GM23338 (cell line): ENCODE measurements around the gene ARMC5. TPM values are rescaled to one million over a fixed set of nuclear protein-coding genes. Genes with fewer than 3 reads are reported as not detected.

Experiments
- ATAC-seq: fragments of 200-7000 bp; cut with Tn5 transposase; 3 replicates; pipeline ENCODE4 v1.9.1; 2020
- DNase-seq: peaks from one replicate; pipeline ENCODE4 v3.0.0-alpha.2; 2015; ENCODE audit warnings: low spot score
- H2AFZ ChIP-seq: fragments of 200-600 bp; sonication (generic); 2 replicates; pipeline ENCODE4 v1.8.0; 2016; ENCODE audit warnings: antibody characterized with exemption, mild to moderate bottlenecking, moderate library complexity
- H3F3A ChIP-seq: fragments of 200-600 bp; sonication (generic); replicated peaks from 2 replicates; pipeline ENCODE4 v1.8.0; 2017; ENCODE audit warnings: antibody characterized with exemption, mixed run types, low read depth
- H3K27ac ChIP-seq: fragments of 200-600 bp; sonication (generic); 2 replicates; pipeline ENCODE4 v1.6.1; 2016; ENCODE audit warnings: low read depth
- H3K27me3 ChIP-seq: fragments of 200-600 bp; sonication (generic); 2 replicates; pipeline ENCODE4 v1.8.0; 2016; ENCODE audit warnings: mild to moderate bottlenecking, mixed run types, moderate library complexity; ENCODE audit not compliant: insufficient read depth
- H3K36me3 ChIP-seq: fragments of 200-600 bp; sonication (generic); 2 replicates; pipeline ENCODE4 v1.8.0; 2016; ENCODE audit warnings: mild to moderate bottlenecking; ENCODE audit not compliant: insufficient read depth
- H3K4me1 ChIP-seq: fragments of 200-600 bp; sonication (generic); 2 replicates; pipeline ENCODE4 v1.8.0; 2016; ENCODE audit warnings: mild to moderate bottlenecking, moderate library complexity; ENCODE audit not compliant: insufficient read depth
- H3K4me2 ChIP-seq: fragments of 200-600 bp; sonication (generic); 2 replicates; pipeline ENCODE4 v1.7.1; 2017; ENCODE audit warnings: mixed run types
- H3K4me3 ChIP-seq: fragments of 200-600 bp; sonication (generic); 2 replicates; pipeline ENCODE4 v1.6.1; 2016; ENCODE audit warnings: mixed run types
- H3K79me2 ChIP-seq: fragments of 200-600 bp; sonication (generic); replicated peaks from 2 replicates; pipeline ENCODE4 v1.8.0; 2017; ENCODE audit warnings: mild to moderate bottlenecking; ENCODE audit not compliant: insufficient read depth
- H3K9me2 ChIP-seq: fragments of 200-600 bp; sonication (generic); 2 replicates; pipeline ENCODE4 v1.8.0; 2017; ENCODE audit not compliant: insufficient read depth
- H4K20me1 ChIP-seq: fragments of 200-600 bp; sonication (generic); replicated peaks from 2 replicates; pipeline ENCODE4 v1.8.0; 2017; ENCODE audit warnings: mild to moderate bottlenecking; ENCODE audit not compliant: insufficient read depth
- H3K27ac Mint-ChIP-seq: 2 replicates; pipeline ENCODE4 v1.8.0; 2020; ENCODE audit warnings: inconsistent platforms, mild to moderate bottlenecking, moderate library complexity, mixed read lengths
- H3K27me3 Mint-ChIP-seq: 3 replicates; pipeline ENCODE4 v1.8.0; 2022; ENCODE audit warnings: low read depth, mild to moderate bottlenecking, moderate library complexity, mixed read lengths, inconsistent platforms; ENCODE audit not compliant: insufficient read depth, poor library complexity
- H3K36me3 Mint-ChIP-seq: 3 replicates; pipeline ENCODE4 v1.8.0; 2021; ENCODE audit warnings: low read depth, mild to moderate bottlenecking, inconsistent platforms, moderate library complexity, mixed read lengths
- H3K4me1 Mint-ChIP-seq: 3 replicates; pipeline ENCODE4 v1.8.0; 2020; ENCODE audit warnings: mild to moderate bottlenecking, inconsistent platforms, mixed read lengths
- H3K4me3 Mint-ChIP-seq: 3 replicates; pipeline ENCODE4 v1.8.0; 2021; ENCODE audit warnings: moderate library complexity, mild to moderate bottlenecking, inconsistent platforms, mixed read lengths
- H3K9me3 Mint-ChIP-seq: 3 replicates; pipeline ENCODE4 v1.8.0; 2020; ENCODE audit warnings: moderate library complexity, mild to moderate bottlenecking, inconsistent platforms, mixed read lengths
- CREB1 ChIP-seq: fragments of 250-450 bp; sonication (Bioruptor Pico); IDR thresholded peaks from 2 replicates; pipeline ENCODE4 v1.5.0; 2020; ENCODE audit warnings: low read depth, mild to moderate bottlenecking, moderate library complexity
- EZH2 ChIP-seq: fragments of 200-600 bp; sonication (generic); IDR thresholded peaks from one replicate; pipeline ENCODE4 v1.8.0; 2017; ENCODE audit warnings: antibody characterized with exemption, mild to moderate bottlenecking, low read depth; ENCODE audit not compliant: unreplicated experiment
- JUNB ChIP-seq: IDR thresholded peaks from one replicate; pipeline ENCODE4 v1.6.1; 2016; ENCODE audit warnings: antibody characterized with exemption; ENCODE audit not compliant: unreplicated experiment
- NANOG ChIP-seq: IDR thresholded peaks from 2 replicates; pipeline ENCODE4 v1.6.1; 2016; ENCODE audit warnings: antibody characterized with exemption, borderline replicate concordance
- POLR2AphosphoS5 ChIP-seq: IDR thresholded peaks from 2 replicates; pipeline ENCODE4 v1.6.1; 2016; ENCODE audit warnings: antibody characterized with exemption, low read depth
- ZNF114 ChIP-seq: fragments of 250-450 bp; sonication (Bioruptor Pico); IDR thresholded peaks from 2 replicates; pipeline ENCODE4 v1.5.0; 2020; ENCODE audit warnings: mild to moderate bottlenecking, moderate library complexity
- ZNF331 ChIP-seq: fragments of 250-450 bp; sonication (Bioruptor Pico); IDR thresholded peaks from 2 replicates; pipeline ENCODE4 v1.5.0; 2020; ENCODE audit warnings: low read depth, mild to moderate bottlenecking, moderate library complexity
- ZNF462 ChIP-seq: fragments of 250-450 bp; sonication (Bioruptor Pico); IDR thresholded peaks from 2 replicates; pipeline ENCODE4 v1.5.0; 2020; ENCODE audit warnings: mild to moderate bottlenecking, moderate library complexity
- polyA plus RNA-seq: library from polyadenylated mRNA; unstranded; fragments of >200 nt; fragmentation: Nextera tagmentation; extraction: Ambion mirVana; gene quantifications from 2 replicates; pipeline ENCODE4 v1.2.1, GENCODE V29; 2016
- total RNA-seq: library from RNA; depleted of rRNA; stranded (reverse); fragments of >200 nt; shearing (Covaris generic); gene quantifications from 2 replicates; pipeline ENCODE4 v1.2.3, GENCODE V29; 2014

ARMC5 gene
- total and polyA plus RNA-seq, 2 experiments from 2014 or later: 5.9 to 11.3 TPM

- no peak for TF ChIP-seq ZNF462 (CRISPR knock-in tag)
- no peak for TF ChIP-seq CREB1 (CRISPR knock-in tag)
- no peak for TF ChIP-seq JUNB
- TF ChIP-seq POLR2AphosphoS5: no peak
- TF ChIP-seq ZNF114 (CRISPR knock-in tag): no peak
- TF ChIP-seq ZNF331 (CRISPR knock-in tag): no peak
These were observed 26.7 kb downstream of the ARMC5 start (continued) for GRCh38 chr16:31486045-31486444.

- Mint-ChIP-seq H3K4me3 (peak overlapping the region; percentile 79), H3K27ac (no peak overlapping the region), H3K36me3 (peaks cover 15% of the 10 kb centered on the region), H3K9me3 (no peaks in the 10 kb centered on the region; the same call in 2 of the 3 replicates), H3K27me3 (peaks cover 58% of the 10 kb centered on the region), H3K4me1 (peaks cover 17% of the 10 kb centered on the region; the same call in 2 of the 3 replicates)
- Histone ChIP-seq H3K79me2 (no peaks in the 10 kb centered on the region), H3K4me2 (peak overlapping the region; percentile 88), H3F3A (no peaks in the 10 kb centered on the region), H3K27ac (no peak overlapping the region), H2AFZ (peak overlapping the region; percentile 98), H4K20me1 (no peaks in the 10 kb centered on the region), H3K4me1 (no peaks in the 10 kb centered on the region; the same call in 1 of the 2 replicates), H3K27me3 (peaks cover 65% of the 10 kb centered on the region), H3K36me3 (no peaks in the 10 kb centered on the region), H3K4me3 (peak overlapping the region; percentile 71), H3K9me2 (no peaks in the 10 kb centered on the region)
- ATAC-seq: peak; percentile 3
- DNase-seq: no peak
- no peak for TF ChIP-seq ZNF114 (CRISPR knock-in tag)
- no peak for TF ChIP-seq CREB1 (CRISPR knock-in tag)
- TF ChIP-seq EZH2: peak; percentile 70
- no peak for TF ChIP-seq ZNF462 (CRISPR knock-in tag)
- TF ChIP-seq ZNF331 (CRISPR knock-in tag): no peak
- TF ChIP-seq NANOG: no peak
These were observed 27.9 kb downstream of the ARMC5 start for GRCh38 chr16:31487071-31487719.
